NCI-H1092 (cell line): ENCODE measurements around the gene EDIL3.

Experiments
- DNase-seq: peaks from one replicate; lab custom pipeline; 2025; lab: John Stamatoyannopoulos, UW

EDIL3 gene, protein sequence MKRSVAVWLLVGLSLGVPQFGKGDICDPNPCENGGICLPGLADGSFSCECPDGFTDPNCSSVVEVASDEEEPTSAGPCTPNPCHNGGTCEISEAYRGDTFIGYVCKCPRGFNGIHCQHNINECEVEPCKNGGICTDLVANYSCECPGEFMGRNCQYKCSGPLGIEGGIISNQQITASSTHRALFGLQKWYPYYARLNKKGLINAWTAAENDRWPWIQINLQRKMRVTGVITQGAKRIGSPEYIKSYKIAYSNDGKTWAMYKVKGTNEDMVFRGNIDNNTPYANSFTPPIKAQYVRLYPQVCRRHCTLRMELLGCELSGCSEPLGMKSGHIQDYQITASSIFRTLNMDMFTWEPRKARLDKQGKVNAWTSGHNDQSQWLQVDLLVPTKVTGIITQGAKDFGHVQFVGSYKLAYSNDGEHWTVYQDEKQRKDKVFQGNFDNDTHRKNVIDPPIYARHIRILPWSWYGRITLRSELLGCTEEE

GRCh38 chr5:84384604-84385575 is at the start of gene EDIL3:
TSS of gene EDIL3 (minus strand) at chr5:84384880. CDS start at chr5:84384374, 506 bp downstream.
- DNase-seq: no peak

DNA sequence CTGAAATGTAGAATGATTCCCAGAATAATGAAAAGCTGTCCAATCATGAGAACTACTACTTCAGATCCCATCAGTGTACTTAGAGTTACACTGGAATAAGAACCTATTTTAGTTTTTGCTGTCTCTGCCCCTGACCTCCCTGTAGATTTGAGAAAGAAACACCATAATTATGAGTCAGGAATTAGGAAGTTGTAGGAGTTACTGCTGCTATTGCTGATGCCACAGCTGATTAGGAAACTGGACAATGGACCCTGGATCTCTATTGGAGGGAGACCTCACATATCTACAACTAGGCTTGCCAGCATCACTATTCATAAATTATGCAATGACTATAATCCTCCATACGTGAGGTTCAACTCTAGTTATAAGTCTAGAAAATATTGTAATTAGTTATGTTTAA is 48.8 kb upstream of the EDIL3 start:
- DNase-seq: no peak

GRCh38 chr5:84430863-84431663 is 46.4 kb upstream of the EDIL3 start:
- no peak for DNase-seq

DNA sequence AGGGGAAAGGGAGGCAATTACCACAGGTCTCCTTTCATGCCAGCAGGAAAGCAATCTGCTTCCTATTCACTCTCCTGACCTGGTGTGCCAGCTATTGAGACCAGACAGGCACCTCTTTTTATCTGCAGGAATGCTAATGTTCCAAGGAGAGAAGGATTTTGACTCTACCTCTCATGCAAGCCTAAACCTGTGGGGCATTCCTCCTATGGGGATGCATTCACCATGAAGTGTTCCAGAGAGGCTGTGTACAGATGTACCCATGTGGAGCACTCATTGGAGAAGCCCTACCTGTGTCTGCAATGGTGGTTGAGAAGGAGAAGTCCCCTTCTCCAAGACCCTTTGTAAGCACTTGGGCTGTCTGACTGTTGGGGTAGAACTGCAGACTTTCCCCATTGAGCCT is 45.4 kb upstream of the EDIL3 start:
- DNase-seq: no peak

DNA sequence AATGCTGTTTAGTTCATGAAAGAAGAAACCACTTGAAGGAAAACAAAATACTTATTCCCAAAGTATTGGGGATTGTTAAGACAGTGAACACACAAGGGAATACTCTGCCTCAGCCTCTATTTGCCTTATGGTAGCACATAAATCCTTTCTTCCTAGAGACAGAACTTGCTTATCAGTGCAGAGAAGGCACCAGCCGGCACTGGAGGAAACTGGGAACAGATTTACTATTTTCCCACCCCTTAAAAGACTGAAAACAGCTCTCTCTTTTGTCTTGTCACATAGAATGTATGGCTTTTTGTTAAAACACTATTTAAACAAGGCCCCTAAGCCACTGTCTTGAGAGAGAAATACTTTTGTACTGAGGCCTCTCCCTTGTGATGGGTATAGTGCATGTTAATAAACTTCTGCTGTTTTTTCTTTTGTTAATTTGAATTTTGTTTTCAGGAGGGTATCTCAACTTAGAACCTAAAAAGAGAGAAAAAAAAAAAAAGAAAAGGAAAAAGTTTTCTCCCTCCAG is 40.7 kb upstream of the EDIL3 start:
- no peak for DNase-seq

- no peak for DNase-seq
Measured at GRCh38 chr5:84419742-84420141, 35.1 kb upstream of the EDIL3 start.

- no peak for DNase-seq
Measured at GRCh38 chr5:84411832-84412605, 27.3 kb upstream of the EDIL3 start.

DNA sequence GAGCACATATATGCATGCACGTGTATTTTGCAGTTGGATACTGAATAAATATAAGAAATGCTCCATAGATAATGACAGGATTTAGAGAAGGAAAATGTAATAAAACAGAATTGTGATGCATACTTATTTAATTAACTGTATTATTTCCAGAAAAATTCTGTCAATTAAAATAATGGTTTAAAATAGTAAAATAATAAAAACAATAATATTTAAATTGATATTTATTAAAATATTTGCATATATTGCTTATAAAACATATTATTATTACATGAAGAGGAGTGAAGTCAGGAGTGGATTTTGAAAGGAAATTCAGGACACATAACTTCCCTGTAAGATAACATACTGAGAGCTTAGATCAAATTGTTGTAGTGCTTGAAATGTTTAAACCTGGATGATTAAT is 21.4 kb upstream of the EDIL3 start:
- no peak for DNase-seq

- DNase-seq: no peak
Measured at GRCh38 chr5:84403773-84404172, 19.1 kb upstream of the EDIL3 start.

- no peak for DNase-seq
Measured at GRCh38 chr5:84397385-84397784, 12.7 kb upstream of the EDIL3 start.

DNA sequence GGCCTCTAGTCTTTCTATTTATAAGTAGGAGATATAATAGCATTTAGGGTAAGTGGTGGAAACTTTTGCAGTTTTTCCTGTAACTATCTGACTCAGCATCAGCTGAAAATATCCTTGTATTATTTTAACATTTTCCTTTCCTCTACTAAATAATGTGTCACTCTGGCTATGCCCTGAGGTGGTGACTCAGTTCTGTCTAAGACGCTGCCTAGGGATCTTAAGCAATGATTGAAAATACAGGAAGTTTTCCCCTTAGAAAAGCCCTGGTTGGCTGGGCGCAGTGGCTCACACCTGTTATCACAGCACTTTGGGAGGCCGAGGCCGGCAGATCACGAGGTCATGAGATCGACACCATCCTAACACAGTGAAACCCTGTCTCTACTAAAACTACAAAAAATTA is 9.3 kb upstream of the EDIL3 start:
- no peak for DNase-seq

GRCh38 chr5:84392836-84393235 is 8.2 kb upstream of the EDIL3 start:
- DNase-seq: no peak

DNA sequence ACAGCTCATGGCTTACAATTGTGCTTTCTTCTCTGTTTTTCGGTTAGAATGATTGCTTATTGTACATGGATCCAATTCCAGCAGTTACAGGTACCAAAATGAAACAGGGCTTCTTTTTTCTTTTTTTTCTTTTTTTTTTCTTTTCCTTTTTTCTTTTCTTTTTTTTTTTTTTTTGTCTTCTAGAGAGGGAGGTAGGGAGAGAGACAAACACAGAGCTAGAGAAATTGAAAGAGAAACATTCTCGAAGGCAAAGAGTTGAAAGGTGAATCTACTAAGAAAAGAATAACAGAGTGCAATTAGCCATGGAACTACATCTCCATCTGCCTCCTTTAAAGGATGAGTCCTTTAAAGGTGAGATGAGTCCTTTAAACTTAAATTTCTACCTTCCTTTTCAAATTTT is 1.0 kb upstream of the EDIL3 start:
- DNase-seq: no peak

GRCh38 chr5:84383816-84384603 is 670 bp downstream of the EDIL3 start:
- no peak for DNase-seq

DNA sequence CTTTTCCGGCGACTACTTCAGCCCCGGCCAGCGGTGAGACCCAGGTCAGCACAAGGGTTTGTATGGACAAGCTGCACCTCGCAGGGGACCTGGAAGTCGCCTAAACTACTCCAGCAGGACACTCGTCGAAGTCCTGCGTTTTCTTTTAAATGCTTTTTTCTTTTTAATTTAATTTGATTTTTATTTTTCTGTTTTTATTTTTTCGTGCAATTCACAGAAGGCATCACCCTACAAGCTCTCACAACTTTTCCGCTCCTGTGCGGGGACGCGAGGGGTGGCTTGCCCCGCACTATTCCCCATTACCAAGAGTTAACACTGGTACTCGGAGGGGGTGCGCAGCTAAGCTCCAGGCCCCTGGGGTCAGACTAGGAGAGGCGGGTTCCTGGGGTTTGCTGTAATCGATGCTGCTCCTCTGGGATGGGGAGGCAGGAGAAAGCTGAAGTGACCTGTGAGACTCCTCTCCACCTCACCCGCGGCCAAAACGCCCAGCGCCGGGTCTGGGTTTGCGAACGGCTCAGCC is 1.3 kb downstream of the EDIL3 start:
- no peak for DNase-seq

DNA sequence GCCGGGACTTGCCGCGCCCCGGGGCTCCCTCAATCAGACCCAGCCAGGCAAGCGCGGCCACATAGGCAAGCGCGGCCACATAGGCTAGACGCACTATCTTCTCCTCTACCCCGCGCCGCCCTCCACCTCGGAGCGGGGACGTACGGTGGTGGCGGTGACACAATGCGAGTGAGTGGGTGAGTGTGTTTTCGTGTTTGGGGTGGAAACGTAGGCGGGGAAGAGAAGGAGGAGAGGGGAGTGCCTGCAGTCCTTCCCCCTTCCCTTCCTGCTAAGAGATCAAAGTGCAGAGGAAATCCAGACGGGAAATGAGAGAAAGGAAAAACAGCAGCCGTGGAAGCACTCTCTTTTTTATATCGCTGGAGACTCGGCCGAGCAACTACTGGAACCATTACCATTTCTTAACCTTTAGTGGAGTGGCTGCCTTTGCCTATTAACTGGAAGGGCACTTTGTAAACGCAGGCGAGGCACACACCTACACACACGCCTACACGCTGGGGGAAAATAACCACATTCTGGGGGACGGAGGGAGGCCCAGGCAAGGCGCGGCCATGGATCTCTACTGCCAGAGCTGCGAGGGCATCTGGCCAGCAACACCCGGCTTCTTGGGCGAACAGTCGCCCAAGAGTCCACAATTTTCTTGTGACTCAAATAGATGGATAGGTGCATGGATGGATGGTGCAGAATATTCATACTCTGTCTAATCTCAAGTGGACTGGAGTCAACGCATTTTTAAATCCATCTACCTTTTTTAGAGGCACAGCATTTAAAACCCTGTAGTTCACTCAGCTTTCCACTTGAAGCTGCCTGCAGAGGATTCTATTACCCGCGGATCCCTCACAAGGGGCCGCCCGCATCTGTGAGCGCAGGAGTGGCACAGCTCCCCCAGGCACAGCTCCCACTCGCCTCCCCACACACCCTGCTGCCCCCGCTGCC is 2.1 kb downstream of the EDIL3 start:
- no peak for DNase-seq

- no peak for DNase-seq
Measured at GRCh38 chr5:84381502-84382362, 2.9 kb downstream of the EDIL3 start.

DNA sequence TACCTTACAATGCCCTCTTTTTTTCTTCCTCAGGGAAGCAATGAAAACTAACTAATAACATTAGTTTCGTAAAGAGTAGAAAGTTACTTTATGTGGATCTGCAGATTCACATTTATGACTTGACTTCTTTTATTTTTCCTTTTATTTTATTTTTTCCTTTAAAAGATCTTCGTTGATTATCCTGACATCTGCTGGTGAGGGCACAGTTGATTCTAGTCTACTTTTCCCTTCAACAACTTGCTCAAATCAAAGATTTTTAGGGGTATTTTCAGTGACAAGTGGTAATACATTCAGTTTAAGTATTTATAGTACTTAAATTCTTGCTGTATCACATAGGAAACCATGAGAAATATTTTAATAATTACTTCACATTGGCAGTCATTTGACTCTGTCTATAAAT is 4.9 kb downstream of the EDIL3 start:
- no peak for DNase-seq
